Neural progenitor cell (in vitro differentiated cells): ENCODE results near the gene IFT52. TPM values are rescaled to one million over a fixed set of nuclear protein-coding genes. Genes with fewer than 3 reads are reported as not detected.

Experiments used
- DNase-seq: peaks from one replicate; pipeline ENCODE4 v3.0.0-alpha.2; 2016; ENCODE audit warnings: low spot score
- H2AFZ ChIP-seq: fragments of 200-600 bp; sonication (generic); replicated peaks from 2 replicates; pipeline ENCODE4 v1.6.1; 2016; ENCODE audit warnings: antibody characterized with exemption
- H3F3A ChIP-seq: fragments of 200-600 bp; sonication (generic); 2 replicates; pipeline ENCODE4 v1.6.1; 2016; ENCODE audit warnings: antibody characterized with exemption, low read depth
- H3K27ac ChIP-seq: fragments of 200-600 bp; sonication (generic); 2 replicates; pipeline ENCODE4 v1.5.1; 2016; ENCODE audit warnings: mild to moderate bottlenecking
- H3K27me3 ChIP-seq: fragments of 200-600 bp; sonication (generic); 2 replicates; pipeline ENCODE4 v1.6.1; 2016; ENCODE audit warnings: mild to moderate bottlenecking, moderate library complexity
- H3K36me3 ChIP-seq: fragments of 200-600 bp; sonication (generic); 2 replicates; pipeline ENCODE4 v1.5.1; 2016
- H3K4me1 ChIP-seq: fragments of 200-600 bp; sonication (generic); 2 replicates; pipeline ENCODE4 v1.6.1; 2016; ENCODE audit warnings: mixed run types
- H3K4me2 ChIP-seq: fragments of 200-600 bp; sonication (generic); 2 replicates; pipeline ENCODE4 v1.6.1; 2016
- H3K4me3 ChIP-seq: fragments of 200-600 bp; sonication (generic); 2 replicates; pipeline ENCODE4 v1.5.1; 2016
- H3K79me2 ChIP-seq: fragments of 200-600 bp; sonication (generic); 2 replicates; pipeline ENCODE4 v1.6.1; 2016; ENCODE audit warnings: low read depth
- H3K9ac ChIP-seq: fragments of 200-600 bp; sonication (generic); 2 replicates; pipeline ENCODE4 v1.6.1; 2016
- H3K9me3 ChIP-seq: fragments of 200-600 bp; sonication (generic); 2 replicates; pipeline ENCODE4 v1.5.1; 2016; ENCODE audit warnings: low read depth
- H4K20me1 ChIP-seq: fragments of 200-600 bp; sonication (generic); 2 replicates; pipeline ENCODE4 v1.6.1; 2016; ENCODE audit warnings: low read depth
- H3K27ac Mint-ChIP-seq: 3 replicates; pipeline ENCODE4 v1.8.0; 2021; ENCODE audit warnings: mixed read lengths
- H3K27me3 Mint-ChIP-seq: 2 replicates; pipeline ENCODE4 v1.8.0; 2022; ENCODE audit warnings: low read depth, mild to moderate bottlenecking, inconsistent platforms, moderate library complexity, mixed read lengths; ENCODE audit not compliant: insufficient read depth
- H3K36me3 Mint-ChIP-seq: 3 replicates; pipeline ENCODE4 v1.8.0; 2021; ENCODE audit warnings: mixed read lengths
- H3K4me1 Mint-ChIP-seq: 3 replicates; pipeline ENCODE4 v1.8.0; 2021; ENCODE audit warnings: mixed read lengths
- H3K4me3 Mint-ChIP-seq: 3 replicates; pipeline ENCODE4 v1.8.0; 2021; ENCODE audit warnings: mild to moderate bottlenecking, moderate library complexity, mixed read lengths
- H3K9me3 Mint-ChIP-seq: 3 replicates; pipeline ENCODE4 v1.8.0; 2020; ENCODE audit warnings: mixed read lengths
- EZH2 ChIP-seq: fragments of 200-600 bp; sonication (generic); IDR thresholded peaks from 2 replicates; pipeline ENCODE4 v1.6.1; 2017; ENCODE audit warnings: antibody characterized with exemption, mild to moderate bottlenecking, moderate library complexity
- EZH2phosphoT487 ChIP-seq: fragments of 200-600 bp; sonication (generic); IDR thresholded peaks from 2 replicates; pipeline ENCODE4 v1.6.1; 2017; ENCODE audit warnings: antibody characterized with exemption
- total RNA-seq: library from RNA; depleted of rRNA; stranded (reverse); fragments of >200 nt; gene quantifications from 2 replicates; pipeline ENCODE4 v1.2.3, GENCODE V29; 2015; ENCODE audit warnings: low replicate concordance
- TF ChIP-seq, protein P1 (sequence below): fragments of 200-600 bp; sonication (generic); IDR thresholded peaks from 2 replicates; pipeline ENCODE4 v1.5.1; 2017; ENCODE audit warnings: antibody characterized with exemption, mild to moderate bottlenecking

IFT52 gene
- total RNA-seq, 1 donor from 2014 or later, result 87.9 TPM

DNA sequence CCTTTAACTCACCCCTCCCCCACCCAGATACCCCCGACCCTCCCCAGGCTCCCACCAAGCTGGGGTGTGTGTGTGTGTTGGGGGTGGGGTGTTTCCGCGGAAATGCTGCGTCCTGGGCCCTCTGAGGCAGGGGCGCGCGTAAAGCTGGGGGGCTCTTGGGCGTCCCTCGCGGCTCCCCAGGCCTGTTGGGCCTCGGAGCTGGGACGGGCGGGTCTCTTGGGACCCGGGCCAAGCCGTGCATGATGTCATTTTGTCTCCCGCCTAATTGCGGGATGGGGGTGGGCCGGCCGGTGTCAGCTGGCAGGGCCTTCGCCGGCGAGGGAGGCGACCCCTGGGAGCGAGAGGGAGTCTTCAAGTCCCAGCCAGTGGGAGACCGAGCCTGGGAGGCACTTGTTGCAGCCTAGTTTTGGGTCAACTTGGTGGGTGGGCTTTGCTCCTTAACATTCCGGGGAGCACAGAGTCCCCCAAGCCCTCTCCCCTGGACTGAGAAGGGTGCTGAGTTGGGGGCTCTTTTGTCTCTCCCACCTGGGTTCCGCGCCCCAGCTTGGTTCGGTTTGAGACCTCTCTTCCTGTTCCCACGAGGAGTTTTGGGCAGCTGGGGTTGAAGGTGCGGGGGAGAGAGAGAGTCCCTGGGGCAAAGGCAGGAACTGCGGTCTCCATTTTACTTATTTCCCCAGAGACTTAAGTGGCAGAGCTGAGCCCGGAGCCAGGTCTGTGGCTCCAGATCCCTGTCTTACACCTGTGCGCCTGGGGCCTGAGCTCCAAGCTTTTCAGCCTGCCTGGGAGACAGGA is 76.8 kb downstream of the IFT52 start:
- Histone ChIP-seq H3K4me3 (peak overlapping the region; percentile 68), H3K27ac (no peak overlapping the region), H3K4me1 (no peaks in the 10 kb centered on the region), H3K9ac (peak overlapping the region; percentile 50), H3K27me3 (peaks cover 23% of the 10 kb centered on the region), H3K9me3 (no peaks in the 10 kb centered on the region), H3F3A (no peaks in the 10 kb centered on the region), H3K36me3 (no peaks in the 10 kb centered on the region), H3K79me2 (peaks cover 46% of the 10 kb centered on the region), H3K4me2 (peak overlapping the region; percentile 97), H2AFZ (peak overlapping the region; percentile 76), H4K20me1 (no peaks in the 10 kb centered on the region)
- Mint-ChIP-seq H3K27me3 (peaks cover 2% of the 10 kb centered on the region), H3K9me3 (no peaks in the 10 kb centered on the region), H3K27ac (no peak overlapping the region), H3K4me3 (peak overlapping the region; percentile 90), H3K4me1 (peaks cover 2% of the 10 kb centered on the region), H3K36me3 (peaks cover 2% of the 10 kb centered on the region)
- DNase-seq, result peak; percentile 67
- no peak for TF ChIP-seq EZH2
- TF ChIP-seq, protein P1, sequence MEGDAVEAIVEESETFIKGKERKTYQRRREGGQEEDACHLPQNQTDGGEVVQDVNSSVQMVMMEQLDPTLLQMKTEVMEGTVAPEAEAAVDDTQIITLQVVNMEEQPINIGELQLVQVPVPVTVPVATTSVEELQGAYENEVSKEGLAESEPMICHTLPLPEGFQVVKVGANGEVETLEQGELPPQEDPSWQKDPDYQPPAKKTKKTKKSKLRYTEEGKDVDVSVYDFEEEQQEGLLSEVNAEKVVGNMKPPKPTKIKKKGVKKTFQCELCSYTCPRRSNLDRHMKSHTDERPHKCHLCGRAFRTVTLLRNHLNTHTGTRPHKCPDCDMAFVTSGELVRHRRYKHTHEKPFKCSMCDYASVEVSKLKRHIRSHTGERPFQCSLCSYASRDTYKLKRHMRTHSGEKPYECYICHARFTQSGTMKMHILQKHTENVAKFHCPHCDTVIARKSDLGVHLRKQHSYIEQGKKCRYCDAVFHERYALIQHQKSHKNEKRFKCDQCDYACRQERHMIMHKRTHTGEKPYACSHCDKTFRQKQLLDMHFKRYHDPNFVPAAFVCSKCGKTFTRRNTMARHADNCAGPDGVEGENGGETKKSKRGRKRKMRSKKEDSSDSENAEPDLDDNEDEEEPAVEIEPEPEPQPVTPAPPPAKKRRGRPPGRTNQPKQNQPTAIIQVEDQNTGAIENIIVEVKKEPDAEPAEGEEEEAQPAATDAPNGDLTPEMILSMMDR, result no peak

DNA sequence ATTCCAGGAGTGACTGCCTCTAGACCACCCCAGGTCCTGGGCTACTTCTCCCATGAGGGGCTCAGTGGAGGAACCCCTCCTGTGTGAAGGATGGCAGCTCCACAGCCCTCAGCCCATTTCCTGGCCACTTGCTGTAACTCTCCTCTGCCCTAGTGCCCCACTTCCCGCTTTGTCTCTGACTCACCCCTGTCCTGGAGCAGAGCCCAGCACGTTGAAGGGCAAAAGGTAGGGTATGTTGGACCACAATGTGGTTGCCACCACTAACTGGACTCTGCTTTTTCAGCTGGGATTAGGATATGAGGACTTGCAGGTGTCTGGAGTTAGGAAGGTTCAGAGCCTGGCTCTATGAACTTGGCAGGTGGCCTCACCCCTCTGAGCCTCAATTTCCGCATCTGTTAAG is 78.6 kb downstream of the IFT52 start:
- no peak for TF ChIP-seq EZH2
- TF ChIP-seq, protein P1, result no peak
- no peak for TF ChIP-seq EZH2phosphoT487
- H3K27ac ChIP-seq, result no peak overlapping the region
- no peak for DNase-seq
- no peak overlapping the region for H3K27ac Mint-ChIP-seq
- H3K4me1 ChIP-seq, result no peaks in the 10 kb centered on the region
- no peaks in the 10 kb centered on the region for H3F3A ChIP-seq
- no peaks in the 10 kb centered on the region for H3K9me3 Mint-ChIP-seq
- H3K4me3 ChIP-seq, result no peak overlapping the region
- no peak overlapping the region for H3K9ac ChIP-seq
- no peaks in the 10 kb centered on the region for H3K9me3 ChIP-seq
- peaks cover 16% of the 10 kb centered on the region for H3K27me3 ChIP-seq
- H3K4me2 ChIP-seq, result no peak overlapping the region
- H2AFZ ChIP-seq, result no peak overlapping the region
- peaks cover 4% of the 10 kb centered on the region for H3K27me3 Mint-ChIP-seq
- H4K20me1 ChIP-seq, result no peaks in the 10 kb centered on the region
- no peaks in the 10 kb centered on the region for H3K36me3 ChIP-seq
- peak overlapping the region; percentile 59 for H3K4me3 Mint-ChIP-seq
- H3K79me2 ChIP-seq, result peaks cover 53% of the 10 kb centered on the region
- H3K36me3 Mint-ChIP-seq, result peaks cover 7% of the 10 kb centered on the region
- H3K4me1 Mint-ChIP-seq, result peaks cover 2% of the 10 kb centered on the region

DNA sequence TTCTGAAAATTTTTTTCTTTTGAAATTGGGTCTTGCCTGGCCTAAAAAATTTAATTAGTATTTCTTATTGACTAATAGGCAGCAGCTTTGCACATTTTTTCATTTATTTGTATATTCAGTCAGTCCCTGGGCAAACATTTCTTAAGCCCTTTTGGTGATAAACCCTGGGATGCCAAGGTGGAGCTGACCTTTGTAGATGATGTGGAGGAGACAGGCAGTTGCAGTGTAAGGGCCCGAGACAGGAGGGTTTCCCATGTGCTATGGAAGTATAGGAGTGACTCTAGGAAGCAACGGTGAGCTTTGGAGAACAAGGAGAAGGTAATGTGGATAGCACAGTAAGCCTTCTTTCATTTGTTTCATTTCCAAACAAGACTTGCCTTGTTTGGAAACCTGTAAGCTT is 79.7 kb downstream of the IFT52 start:
- peaks cover 2% of the 10 kb centered on the region for H3K4me1 Mint-ChIP-seq
- H4K20me1 ChIP-seq, result no peaks in the 10 kb centered on the region
- H3K79me2 ChIP-seq, result peaks cover 53% of the 10 kb centered on the region

More for the DNA sequence above, 79.7 kb downstream of the IFT52 start:
- Histone ChIP-seq H3K4me1 (no peaks in the 10 kb centered on the region), H3K9me3 (no peaks in the 10 kb centered on the region), H3K36me3 (no peaks in the 10 kb centered on the region), H3K27me3 (peaks cover 13% of the 10 kb centered on the region), H3K9ac (no peak overlapping the region), H3K27ac (no peak overlapping the region), H3K4me3 (no peak overlapping the region), H3K4me2 (no peak overlapping the region), H3F3A (no peaks in the 10 kb centered on the region), H2AFZ (no peak overlapping the region)
- no peak for DNase-seq
- Mint-ChIP-seq H3K9me3 (no peaks in the 10 kb centered on the region), H3K27ac (no peak overlapping the region), H3K27me3 (peaks cover 4% of the 10 kb centered on the region), H3K36me3 (peaks cover 7% of the 10 kb centered on the region), H3K4me3 (no peak overlapping the region)
- TF ChIP-seq EZH2phosphoT487 (no peak), EZH2 (no peak)
- TF ChIP-seq, protein P1, result no peak
